HFFc6 (cell line): ENCODE results near the gene LRP1B. TPM values are rescaled to one million over a fixed set of nuclear protein-coding genes. Genes with fewer than 3 reads are reported as not detected.

Source experiments
- DNase-seq: peaks from one replicate; pipeline ENCODE4 v3.0.0-alpha.2; 2018
- H3K27ac Mint-ChIP-seq: 2 replicates; pipeline ENCODE4 v1.8.0; 2020; ENCODE audit warnings: mild to moderate bottlenecking, mixed read lengths
- H3K27me3 Mint-ChIP-seq: 2 replicates; pipeline ENCODE4 v1.8.0; 2021; ENCODE audit warnings: mild to moderate bottlenecking, moderate library complexity, mixed read lengths; ENCODE audit not compliant: insufficient read depth
- H3K36me3 Mint-ChIP-seq: 2 replicates; pipeline ENCODE4 v1.8.0; 2021; ENCODE audit warnings: low read depth, mixed read lengths
- H3K4me1 Mint-ChIP-seq: 2 replicates; pipeline ENCODE4 v1.8.0; 2020; ENCODE audit warnings: low read depth, mixed read lengths
- H3K4me3 Mint-ChIP-seq: 2 replicates; pipeline ENCODE4 v1.8.0; 2020; ENCODE audit warnings: mild to moderate bottlenecking, moderate library complexity, mixed read lengths
- H3K9me3 Mint-ChIP-seq: 2 replicates; pipeline ENCODE4 v1.8.0; 2020; ENCODE audit warnings: mild to moderate bottlenecking, mixed read lengths
- total RNA-seq, 6 experiments: library from RNA; stranded (reverse); fragmentation: NEBNext Ultra II Directional; extraction: Animal tissue kit (Norgen Biotek cat#: 25700); gene quantifications; 2 replicates in 1 of 6; 3 replicates in 5 of 6; pipeline ENCODE4 v1.2.3, GENCODE V29; 2021
- TF ChIP-seq, protein P1 (sequence below): fragments of 200-600 bp; sonication (generic); IDR thresholded peaks from 2 replicates; pipeline ENCODE4 v1.5.0; 2021; ENCODE audit warnings: antibody characterized with exemption, mild to moderate bottlenecking

LRP1B gene
- total RNA-seq, 6 experiments from 2014 or later: not detected

DNA sequence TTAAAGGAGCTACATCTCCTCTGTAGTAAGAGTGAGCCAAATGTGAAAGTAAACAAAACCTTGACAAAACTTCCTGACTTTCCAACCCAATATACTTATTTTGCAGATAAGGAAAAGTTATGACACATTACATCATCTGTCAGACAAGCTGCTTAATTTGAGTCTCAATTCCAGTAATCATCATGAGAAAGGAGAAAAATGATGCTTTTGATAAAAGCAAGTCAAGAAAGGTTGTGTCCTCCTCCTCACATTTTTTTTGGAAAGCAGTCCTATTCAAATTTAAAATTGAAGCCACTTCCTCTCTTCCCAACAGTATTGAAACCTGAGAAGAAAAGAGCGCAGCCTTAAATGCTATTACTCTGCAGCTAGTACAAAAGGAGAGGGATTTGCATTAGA, 519.6 kb downstream of the LRP1B start:
- no peak for DNase-seq
- Mint-ChIP-seq H3K27ac (no peak overlapping the region), H3K4me3 (no peak overlapping the region)

DNA sequence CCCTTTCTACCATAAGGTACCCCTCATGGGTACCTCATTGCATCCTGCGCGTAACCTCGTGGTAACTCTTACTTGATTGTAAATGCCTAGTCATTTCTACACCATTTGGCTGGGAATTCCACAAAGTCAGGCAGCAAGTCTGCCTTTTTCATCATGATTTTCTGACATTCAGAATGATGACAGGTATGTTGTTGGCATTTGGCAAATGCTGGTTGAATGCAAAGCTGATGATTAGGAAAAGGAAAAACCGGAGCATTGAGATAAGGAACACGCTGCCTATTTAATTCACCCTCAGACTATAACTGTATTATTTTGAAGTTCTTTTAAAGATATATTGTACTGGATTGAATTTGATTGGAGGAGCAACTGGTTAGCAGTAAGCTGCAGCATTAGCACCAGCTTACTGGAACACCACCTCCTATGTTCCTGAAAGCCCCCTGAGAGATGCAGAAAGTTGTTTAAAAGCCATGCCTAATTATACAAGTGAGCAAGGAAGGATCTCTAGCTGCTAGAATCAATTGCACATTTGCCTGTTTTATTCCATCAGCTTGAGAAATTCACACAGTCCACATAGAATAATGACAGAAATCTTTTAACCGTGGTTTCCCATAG, 520.1 kb downstream of the LRP1B start:
- Mint-ChIP-seq H3K36me3 (no peaks in the 10 kb centered on the region; the same call in 1 of the 2 replicates), H3K9me3 (peaks cover 40% of the 10 kb centered on the region), H3K4me3 (no peak overlapping the region), H3K27ac (no peak overlapping the region), H3K4me1 (no peaks in the 10 kb centered on the region), H3K27me3 (no peaks in the 10 kb centered on the region)
- TF ChIP-seq, protein P1, sequence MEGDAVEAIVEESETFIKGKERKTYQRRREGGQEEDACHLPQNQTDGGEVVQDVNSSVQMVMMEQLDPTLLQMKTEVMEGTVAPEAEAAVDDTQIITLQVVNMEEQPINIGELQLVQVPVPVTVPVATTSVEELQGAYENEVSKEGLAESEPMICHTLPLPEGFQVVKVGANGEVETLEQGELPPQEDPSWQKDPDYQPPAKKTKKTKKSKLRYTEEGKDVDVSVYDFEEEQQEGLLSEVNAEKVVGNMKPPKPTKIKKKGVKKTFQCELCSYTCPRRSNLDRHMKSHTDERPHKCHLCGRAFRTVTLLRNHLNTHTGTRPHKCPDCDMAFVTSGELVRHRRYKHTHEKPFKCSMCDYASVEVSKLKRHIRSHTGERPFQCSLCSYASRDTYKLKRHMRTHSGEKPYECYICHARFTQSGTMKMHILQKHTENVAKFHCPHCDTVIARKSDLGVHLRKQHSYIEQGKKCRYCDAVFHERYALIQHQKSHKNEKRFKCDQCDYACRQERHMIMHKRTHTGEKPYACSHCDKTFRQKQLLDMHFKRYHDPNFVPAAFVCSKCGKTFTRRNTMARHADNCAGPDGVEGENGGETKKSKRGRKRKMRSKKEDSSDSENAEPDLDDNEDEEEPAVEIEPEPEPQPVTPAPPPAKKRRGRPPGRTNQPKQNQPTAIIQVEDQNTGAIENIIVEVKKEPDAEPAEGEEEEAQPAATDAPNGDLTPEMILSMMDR: no peak
- no peak for DNase-seq

More for the DNA sequence above, 519.6 kb downstream of the LRP1B start:
- Mint-ChIP-seq H3K27me3 (no peaks in the 10 kb centered on the region), H3K36me3 (no peaks in the 10 kb centered on the region; the same call in 1 of the 2 replicates), H3K4me1 (no peaks in the 10 kb centered on the region), H3K9me3 (peaks cover 37% of the 10 kb centered on the region)
- TF ChIP-seq, protein P1: no peak

DNA sequence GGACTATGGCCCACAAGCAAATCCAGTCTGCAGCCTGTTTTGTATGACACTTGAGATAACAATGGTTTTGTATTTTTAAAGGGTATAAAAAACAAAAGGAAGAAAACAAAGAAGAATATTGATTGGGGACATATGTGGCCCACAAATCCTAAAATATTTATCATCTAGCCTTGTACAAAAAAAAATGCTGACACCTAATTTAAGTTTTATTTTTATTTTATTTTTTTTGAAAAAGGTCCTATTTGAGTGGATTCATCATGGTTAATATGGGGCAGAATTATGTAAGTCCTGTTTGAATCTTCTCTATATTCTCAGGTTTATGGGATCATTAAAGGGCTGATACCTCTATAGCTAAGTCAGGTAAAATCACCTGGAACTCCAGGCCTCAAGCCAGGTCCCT, 525.7 kb downstream of the LRP1B start:
- Mint-ChIP-seq H3K36me3 (no peaks in the 10 kb centered on the region; the same call in 1 of the 2 replicates), H3K4me1 (no peaks in the 10 kb centered on the region), H3K27ac (no peak overlapping the region), H3K9me3 (peaks cover 28% of the 10 kb centered on the region), H3K4me3 (no peak overlapping the region), H3K27me3 (no peaks in the 10 kb centered on the region)
- TF ChIP-seq, protein P1: no peak
- DNase-seq: no peak

DNA sequence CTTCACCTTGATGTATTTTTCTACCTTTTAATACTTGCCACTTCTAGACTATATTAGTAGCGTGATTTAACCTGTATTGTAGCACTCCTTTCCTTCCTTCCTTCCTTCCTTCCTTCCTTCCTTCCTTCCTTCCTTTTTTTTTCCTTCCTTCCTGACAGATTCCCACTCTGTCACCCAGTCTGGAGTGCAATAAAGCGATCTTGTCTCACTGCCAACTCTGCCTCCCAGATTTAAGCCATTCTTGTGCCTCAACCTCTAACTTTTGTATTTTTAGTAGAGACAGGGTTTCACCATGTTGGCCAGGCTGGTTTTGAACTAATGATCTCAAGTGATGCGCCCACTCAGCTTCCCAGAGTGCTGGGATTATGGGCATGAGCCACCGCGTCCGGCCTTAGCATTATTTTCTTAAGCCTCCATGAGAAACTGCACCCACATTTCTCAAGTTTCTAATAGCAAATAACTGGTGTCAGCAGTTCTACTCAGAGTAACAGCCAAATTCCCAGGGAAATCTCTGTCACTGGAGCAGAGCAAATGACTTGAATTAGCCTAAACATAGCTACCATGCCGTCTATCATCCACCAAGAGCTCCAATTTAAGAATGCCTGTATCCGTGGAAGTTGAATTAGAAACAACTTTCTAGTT, 529.2 kb downstream of the LRP1B start:
- DNase-seq: no peak
- no peaks in the 10 kb centered on the region for H3K27me3 Mint-ChIP-seq

DNA sequence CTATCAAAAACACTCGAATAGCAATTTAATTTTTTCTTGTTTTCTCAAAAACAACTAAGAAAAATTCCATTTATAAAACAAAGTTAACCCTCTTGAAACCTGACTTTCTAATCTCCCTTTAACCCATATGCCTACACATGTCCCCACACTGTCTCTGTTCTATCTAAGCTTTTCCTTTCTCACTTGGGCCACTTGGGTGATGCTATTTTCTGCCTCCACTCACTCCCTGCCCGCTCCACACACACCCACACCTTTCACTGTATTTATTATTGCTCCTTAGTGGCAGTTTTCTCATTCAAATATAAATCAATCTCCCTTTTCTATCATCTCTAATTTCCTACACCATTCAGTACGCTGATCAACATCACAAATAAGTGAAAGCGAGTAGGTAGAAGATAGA, 531.1 kb downstream of the LRP1B start:
- no peak for DNase-seq
- no peaks in the 10 kb centered on the region for H3K4me1 Mint-ChIP-seq
- H3K27ac Mint-ChIP-seq: no peak overlapping the region
- H3K4me3 Mint-ChIP-seq: no peak overlapping the region
- peaks cover 25% of the 10 kb centered on the region for H3K9me3 Mint-ChIP-seq
- H3K27me3 Mint-ChIP-seq: no peaks in the 10 kb centered on the region
- H3K36me3 Mint-ChIP-seq: no peaks in the 10 kb centered on the region
- TF ChIP-seq, protein P1: no peak

More for the DNA sequence above, 529.2 kb downstream of the LRP1B start:
- Mint-ChIP-seq H3K4me1 (no peaks in the 10 kb centered on the region), H3K36me3 (no peaks in the 10 kb centered on the region), H3K27ac (no peak overlapping the region), H3K9me3 (peaks cover 31% of the 10 kb centered on the region), H3K4me3 (no peak overlapping the region)
- TF ChIP-seq, protein P1: no peak
